Spleen (tissue), 11 donors: ENCODE results near the gene OLFM4. TPM values are rescaled to one million over a fixed set of nuclear protein-coding genes. Genes with fewer than 3 reads are reported as not detected.

Experiments used
- DNase-seq: peaks from one replicate; pipeline ENCODE4 v3.0.0-alpha.2; 2020
- H3K27ac ChIP-seq, 8 donors: fragments of 200-600 bp; sonication (generic) in 7 of 8; 1 replicate in 4 of 8; 2 replicates in 4 of 8; pipeline versions ENCODE4 v1.5.0 to v1.8.0; 2016 to 2021; ENCODE audit warnings: inconsistent platforms in 4 of 8, mild to moderate bottlenecking in 4 of 8, moderate library complexity in 1 of 8
- H3K27me3 ChIP-seq, 7 donors: fragments of 200-600 bp; sonication (generic) in 6 of 7; replicated peaks in 1 of 7; 1 replicate in 4 of 7; 2 replicates in 3 of 7; pipeline versions ENCODE4 v1.5.0 to v1.8.0; 2016 to 2021; ENCODE audit warnings: inconsistent platforms in 3 of 7, mild to moderate bottlenecking in 1 of 7
- H3K36me3 ChIP-seq, 6 donors: fragments of 200-600 bp; sonication (generic) in 5 of 6; 1 replicate in 4 of 6; 2 replicates in 2 of 6; pipeline versions ENCODE4 v1.5.0 to v1.8.0; 2016 to 2021; ENCODE audit warnings: inconsistent platforms in 2 of 6
- H3K4me1 ChIP-seq, 6 donors: fragments of 200-600 bp; sonication (generic) in 5 of 6; 1 replicate in 3 of 6; 2 replicates in 3 of 6; pipeline versions ENCODE4 v1.5.0 to v1.8.0; 2016 to 2021; ENCODE audit warnings: inconsistent platforms in 3 of 6
- H3K4me3 ChIP-seq, 8 donors: fragments of 200-600 bp; sonication (generic) in 7 of 8; 1 replicate in 4 of 8; 2 replicates in 4 of 8; pipeline versions ENCODE4 v1.5.0 to v1.8.0; 2016 to 2021; ENCODE audit warnings: inconsistent platforms in 4 of 8, mild to moderate bottlenecking in 4 of 8, moderate library complexity in 2 of 8
- H3K9me3 ChIP-seq, 8 donors: fragments of 200-600 bp; sonication (generic) in 7 of 8; 1 replicate in 4 of 8; 2 replicates in 4 of 8; pipeline versions ENCODE4 v1.5.0 to v1.8.0; 2016 to 2021; ENCODE audit warnings: inconsistent platforms in 4 of 8
- CTCF ChIP-seq, 11 experiments: fragments of 200-600 bp in 7 of 11; fragments of 450-650 bp in 4 of 11; sonication (generic) in 4 of 11; IDR thresholded peaks in 8 of 11; conservative IDR thresholded peaks in 3 of 11; 1 replicate in 7 of 11; 2 replicates in 4 of 11; pipeline versions ENCODE4 v1.4.0 to v1.8.0; 2016 to 2021; ENCODE audit warnings: antibody characterized with exemption in 11 of 11, inconsistent platforms in 4 of 11, mild to moderate bottlenecking in 1 of 11
- POLR2A ChIP-seq, 3 donors: fragments of 450-650 bp; IDR thresholded peaks; one replicate each; pipeline ENCODE4 v1.5.1; 2017; ENCODE audit warnings: antibody characterized with exemption in 3 of 3, mild to moderate bottlenecking in 1 of 3
- POLR2AphosphoS5 ChIP-seq, 3 donors: sonication (generic); formaldehyde crosslinking; IDR thresholded peaks; one replicate each; pipeline ENCODE4 v1.5.1; 2017; ENCODE audit warnings: antibody characterized with exemption in 3 of 3
- WGBS, 5 donors: extraction: QIAGEN DNeasy Blood & Tissue Kit in 3 of 5; methylation state at CpG; one replicate each; pipeline versions ENCODE4 v1.1.5 to v1.1.7; 2013 to 2018; 5-methylcytosine and 5-hydroxymethylcytosine counted together
- intact Hi-C: fragments of 100-400 bp; cut with DNase I; formaldehyde crosslinking; loops from one replicate; pipeline ENCODE4 v1.15.0; 2023; ENCODE audit warnings: low total_unique reads
- polyA plus RNA-seq, 3 donors: library from polyadenylated mRNA; stranded (reverse); fragments of 200-250 nt; gene quantifications; one replicate each; pipeline ENCODE4 v1.2.1, GENCODE V29; 2013
- total RNA-seq, 7 donors: library from RNA; depleted of rRNA in 3 of 7; stranded (reverse); fragments of >200 nt in 3 of 7; fragmentation: NEBNext Ultra II Directional in 4 of 7; extraction: Animal tissue kit (Norgen Biotek cat#: 25700) in 4 of 7; gene quantifications; one replicate each; pipeline versions ENCODE4 v1.1.0 to v1.2.1, GENCODE V29; 2016 to 2021
- donor health status: healthy with polysubstance abuse.
- donor health status: DM: no; HTN: no; CAD: no; lungs with moderate emphysema.
- donor health status: DM: no; HTN: no; CAD: no.
- donor health status: Bipolar disorder and iron deficiency.
- donor health status: healthy.
- donor health status: DM: no; HTN: no; CAD: no.
- donor health status: DM: yes; HTN: yes; CAD: no.

Gene OLFM4
- total and polyA plus RNA-seq, 10 donors, result 0.78 to 82.5 (median 3.9) TPM

- no peak overlapping the region for H3K27ac ChIP-seq
- H3K36me3 ChIP-seq, result no peaks in the 10 kb centered on the region
- no peaks in the 10 kb centered on the region for H3K4me1 ChIP-seq
- no peak for DNase-seq
- TF ChIP-seq POLR2A (IDR thresholded peaks at IDR 0.05) (no peak), POLR2AphosphoS5 (IDR thresholded peaks at IDR 0.05) (no peak), CTCF (IDR thresholded peaks at IDR 0.05 in 8 of 11, conservative IDR thresholded peaks at IDR 0.05 in 3 of 11) (no peak)
- no peaks in the 10 kb centered on the region for H3K27me3 ChIP-seq
- intact Hi-C loops, result no loop called here
- H3K9me3 ChIP-seq, result no peaks in the 10 kb centered on the region
- H3K4me3 ChIP-seq, result no peak overlapping the region
- WGBS, 5 donors, result 31 to 77% (median 54%) methylated on average over 2 of the region's 2 CpGs
Measured at GRCh38 chr13:53052675-53053074, 24.1 kb downstream of the OLFM4 start.

- no peak for TF ChIP-seq POLR2A (IDR thresholded peaks at IDR 0.05)
- TF ChIP-seq POLR2AphosphoS5 (IDR thresholded peaks at IDR 0.05), result no peak
- no peak for TF ChIP-seq CTCF (IDR thresholded peaks at IDR 0.05 in 8 of 11, conservative IDR thresholded peaks at IDR 0.05 in 3 of 11)
- WGBS, 5 donors, result 43 to 71% (median 65%) methylated on average over 4 of the region's 4 CpGs
- intact Hi-C loops, result no loop called here
Measured at GRCh38 chr13:53054569-53054968, 26.0 kb downstream of the OLFM4 start.

GRCh38 chr13:53058065-53058679 is 29.6 kb downstream of the OLFM4 start:
- H3K36me3 ChIP-seq, result no peaks in the 10 kb centered on the region
- H3K4me1 ChIP-seq, result no peaks in the 10 kb centered on the region
- WGBS, 5 donors, result 76 to 91% (median 86%) methylated on average over 3 of the region's 3 CpGs
- H3K27me3 ChIP-seq, result no peaks in the 10 kb centered on the region
- no peak for DNase-seq
- H3K4me3 ChIP-seq, result no peak overlapping the region
- TF ChIP-seq CTCF (IDR thresholded peaks at IDR 0.05 in 8 of 11, conservative IDR thresholded peaks at IDR 0.05 in 3 of 11) (no peak), POLR2A (IDR thresholded peaks at IDR 0.05) (no peak)
- no peaks in the 10 kb centered on the region for H3K9me3 ChIP-seq
- H3K27ac ChIP-seq, result no peak overlapping the region
- intact Hi-C loops, result no loop called here

More at GRCh38 chr13:53054569-53054968, 26.0 kb downstream of the OLFM4 start:
- H3K9me3 ChIP-seq, result no peaks in the 10 kb centered on the region
- H3K27ac ChIP-seq, result no peak overlapping the region
- H3K27me3 ChIP-seq, result no peaks in the 10 kb centered on the region
- H3K4me1 ChIP-seq, result no peaks in the 10 kb centered on the region
- no peak for DNase-seq
- H3K4me3 ChIP-seq, result no peak overlapping the region
- no peaks in the 10 kb centered on the region for H3K36me3 ChIP-seq

GRCh38 chr13:53060840-53061490 is 32.4 kb downstream of the OLFM4 start:
- H3K4me3 ChIP-seq, result no peak overlapping the region
- 81 to 88% (median 87%) methylated on average over 9 of the region's 9 CpGs for WGBS, 5 donors
- H3K36me3 ChIP-seq, result no peaks in the 10 kb centered on the region
- no peaks in the 10 kb centered on the region for H3K4me1 ChIP-seq
- H3K27me3 ChIP-seq, result peaks cover 0 to 7% (median 0%) of the 10 kb centered on the region in 7 donors
- no peak for DNase-seq
- no peaks in the 10 kb centered on the region for H3K9me3 ChIP-seq
- no peak for TF ChIP-seq POLR2AphosphoS5 (IDR thresholded peaks at IDR 0.05)
- TF ChIP-seq POLR2A (IDR thresholded peaks at IDR 0.05), result no peak
- no peak for TF ChIP-seq CTCF (IDR thresholded peaks at IDR 0.05 in 8 of 11, conservative IDR thresholded peaks at IDR 0.05 in 3 of 11)
- H3K27ac ChIP-seq, result no peak overlapping the region
- intact Hi-C loops, result no loop called here
